ENCODE measurements around the gene OSTM1.
A peak's percentile ranks its signal among the peaks of the same experiment; 100 is the strongest.

OSTM1 gene, protein sequence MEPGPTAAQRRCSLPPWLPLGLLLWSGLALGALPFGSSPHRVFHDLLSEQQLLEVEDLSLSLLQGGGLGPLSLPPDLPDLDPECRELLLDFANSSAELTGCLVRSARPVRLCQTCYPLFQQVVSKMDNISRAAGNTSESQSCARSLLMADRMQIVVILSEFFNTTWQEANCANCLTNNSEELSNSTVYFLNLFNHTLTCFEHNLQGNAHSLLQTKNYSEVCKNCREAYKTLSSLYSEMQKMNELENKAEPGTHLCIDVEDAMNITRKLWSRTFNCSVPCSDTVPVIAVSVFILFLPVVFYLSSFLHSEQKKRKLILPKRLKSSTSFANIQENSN

DNA sequence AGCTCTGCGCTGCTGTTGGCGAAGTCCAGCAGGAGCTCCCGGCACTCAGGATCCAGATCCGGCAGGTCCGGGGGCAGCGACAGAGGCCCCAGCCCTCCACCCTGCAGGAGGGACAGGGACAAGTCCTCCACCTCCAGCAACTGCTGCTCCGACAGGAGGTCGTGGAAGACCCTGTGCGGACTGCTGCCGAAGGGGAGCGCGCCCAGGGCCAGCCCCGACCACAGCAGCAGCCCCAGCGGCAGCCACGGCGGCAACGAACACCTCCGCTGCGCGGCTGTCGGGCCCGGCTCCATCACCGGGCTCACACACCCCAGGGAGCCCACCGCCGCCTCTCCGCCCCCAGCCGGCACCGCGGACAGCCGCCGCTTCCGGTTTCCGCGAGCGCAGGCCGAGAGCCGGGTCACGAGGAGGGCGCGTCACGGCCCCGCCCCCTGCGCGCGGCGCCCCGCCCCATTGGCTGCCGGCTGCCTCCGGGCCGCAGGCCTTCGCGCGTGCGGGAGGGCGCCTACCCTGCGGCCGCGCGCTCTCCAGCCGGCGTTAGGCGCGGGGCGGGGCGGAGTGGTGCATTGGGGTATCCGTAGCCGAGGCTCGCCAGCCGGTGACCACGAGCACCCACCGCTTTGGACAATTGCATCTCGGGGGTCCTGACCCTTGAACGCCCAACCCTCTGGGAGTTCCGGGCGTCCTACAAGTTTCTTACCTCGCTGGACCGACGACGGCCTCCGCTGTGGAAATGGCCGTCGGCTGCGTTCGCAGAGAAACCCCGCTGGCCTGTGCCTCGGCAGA, at the start of gene OSTM1:
Gene OSTM1, minus strand, starts transcription at position 383 of the 786 bp plus-strand sequence. Its CDS starts 90 bp downstream, at position 293.
- DNase-seq, result peak; percentile 46 to 92 (median 84)

DNA sequence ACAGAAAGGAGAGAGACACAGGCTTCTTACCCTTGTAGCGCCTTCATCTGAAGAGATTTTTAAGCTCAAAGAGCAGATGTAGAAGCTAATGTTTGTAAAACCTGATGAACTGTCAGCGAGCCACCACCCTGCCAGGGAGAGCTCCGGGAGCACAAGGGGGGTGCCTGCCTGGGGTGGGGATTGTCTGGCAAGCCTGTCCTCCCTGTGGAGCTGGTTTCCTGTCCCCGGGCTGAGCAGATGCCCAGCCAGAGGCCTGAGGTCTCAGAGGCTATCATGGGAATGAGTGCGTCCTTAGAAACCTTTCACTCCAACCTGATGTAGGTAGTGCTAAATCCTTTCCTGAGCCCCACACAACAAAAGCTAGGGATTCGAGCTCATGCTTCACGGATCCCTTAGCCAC, 49.4 kb upstream of the OSTM1 start:
- DNase-seq, result no peak

DNA sequence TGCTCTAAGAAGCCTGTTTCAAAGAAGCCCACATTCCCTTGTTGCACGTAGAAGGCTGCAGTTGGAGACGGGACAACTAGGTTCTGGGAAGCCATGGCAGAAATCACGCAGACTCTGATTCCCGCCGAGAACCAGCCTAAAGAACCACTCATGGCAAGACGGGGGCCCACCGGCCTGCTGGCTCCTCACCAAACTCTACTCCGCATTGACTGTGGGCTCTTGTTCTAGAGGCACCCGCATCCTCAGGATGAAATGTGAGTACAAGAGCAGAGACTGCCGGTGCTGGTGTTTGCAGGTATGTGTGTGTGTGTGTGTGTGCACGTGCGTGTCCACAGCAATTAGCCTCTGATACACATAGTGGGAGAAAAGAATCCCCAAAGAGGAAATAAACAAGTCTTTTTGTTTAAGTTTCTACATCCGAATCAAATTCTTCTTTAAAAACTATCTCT, 49.0 kb upstream of the OSTM1 start:
- DNase-seq, result peak in 1 of 58 donors; percentile 2

DNA sequence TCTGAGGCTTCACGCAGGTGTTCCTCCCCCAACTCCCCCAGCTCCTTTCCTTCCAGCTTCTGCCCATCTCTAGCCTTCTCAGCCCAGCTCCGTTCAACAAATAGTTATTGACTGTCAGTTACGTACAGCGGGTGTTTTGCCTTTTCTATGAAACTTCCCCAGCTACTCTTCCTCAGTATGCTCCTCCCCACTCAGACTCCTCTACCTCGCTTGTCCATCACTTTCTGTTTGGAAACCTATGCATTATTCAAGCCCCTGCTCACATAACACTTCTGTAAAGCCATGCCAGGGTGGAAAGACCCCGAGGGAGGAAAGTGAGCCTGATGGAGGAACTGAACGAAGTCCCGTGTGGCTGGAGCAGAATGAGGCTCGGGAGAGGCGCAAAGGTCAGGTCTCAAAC, 47.1 kb upstream of the OSTM1 start:
- DNase-seq, result no peak

DNA sequence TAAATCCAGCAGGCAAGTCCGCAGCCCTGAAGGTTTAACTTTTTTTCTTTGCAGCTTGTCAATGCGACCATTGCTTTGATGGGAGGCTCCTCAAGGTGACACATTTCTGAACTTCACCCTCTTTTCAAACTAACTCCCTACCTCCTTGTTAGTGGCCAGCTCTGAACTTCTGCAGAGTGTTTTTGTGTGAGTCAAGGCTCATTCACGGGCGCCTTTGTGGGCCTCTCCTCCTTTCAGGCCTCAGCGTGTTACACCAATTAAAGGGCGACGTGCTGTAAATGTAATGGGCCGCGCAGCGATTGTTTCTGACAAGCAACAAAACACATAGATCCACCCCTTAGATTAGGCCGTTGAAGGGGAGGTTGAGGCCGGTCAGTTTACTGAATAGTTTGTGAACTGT, 45.8 kb upstream of the OSTM1 start:
- peak in 19 of 58 donors; percentile 4 to 68 (median 24) for DNase-seq

DNA sequence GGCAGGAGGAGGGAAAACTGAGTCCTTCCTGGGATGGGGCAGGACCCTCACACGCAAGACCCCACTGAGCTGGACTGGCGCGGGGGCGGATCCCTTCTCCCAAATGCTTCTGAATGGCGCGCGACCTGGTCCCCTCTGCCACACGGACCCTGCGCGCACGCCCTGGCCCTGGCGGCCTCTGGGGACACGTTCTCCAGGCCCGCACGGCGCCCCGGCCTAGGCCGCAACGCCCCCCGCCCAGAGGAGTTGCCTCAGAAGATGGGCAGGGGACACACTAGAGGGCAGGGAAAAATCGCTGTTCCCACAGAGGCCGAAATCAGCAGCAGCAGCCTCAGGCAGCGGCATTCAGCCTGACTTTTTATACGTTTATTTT, 45.2 kb upstream of the OSTM1 start:
- no peak for DNase-seq

DNA sequence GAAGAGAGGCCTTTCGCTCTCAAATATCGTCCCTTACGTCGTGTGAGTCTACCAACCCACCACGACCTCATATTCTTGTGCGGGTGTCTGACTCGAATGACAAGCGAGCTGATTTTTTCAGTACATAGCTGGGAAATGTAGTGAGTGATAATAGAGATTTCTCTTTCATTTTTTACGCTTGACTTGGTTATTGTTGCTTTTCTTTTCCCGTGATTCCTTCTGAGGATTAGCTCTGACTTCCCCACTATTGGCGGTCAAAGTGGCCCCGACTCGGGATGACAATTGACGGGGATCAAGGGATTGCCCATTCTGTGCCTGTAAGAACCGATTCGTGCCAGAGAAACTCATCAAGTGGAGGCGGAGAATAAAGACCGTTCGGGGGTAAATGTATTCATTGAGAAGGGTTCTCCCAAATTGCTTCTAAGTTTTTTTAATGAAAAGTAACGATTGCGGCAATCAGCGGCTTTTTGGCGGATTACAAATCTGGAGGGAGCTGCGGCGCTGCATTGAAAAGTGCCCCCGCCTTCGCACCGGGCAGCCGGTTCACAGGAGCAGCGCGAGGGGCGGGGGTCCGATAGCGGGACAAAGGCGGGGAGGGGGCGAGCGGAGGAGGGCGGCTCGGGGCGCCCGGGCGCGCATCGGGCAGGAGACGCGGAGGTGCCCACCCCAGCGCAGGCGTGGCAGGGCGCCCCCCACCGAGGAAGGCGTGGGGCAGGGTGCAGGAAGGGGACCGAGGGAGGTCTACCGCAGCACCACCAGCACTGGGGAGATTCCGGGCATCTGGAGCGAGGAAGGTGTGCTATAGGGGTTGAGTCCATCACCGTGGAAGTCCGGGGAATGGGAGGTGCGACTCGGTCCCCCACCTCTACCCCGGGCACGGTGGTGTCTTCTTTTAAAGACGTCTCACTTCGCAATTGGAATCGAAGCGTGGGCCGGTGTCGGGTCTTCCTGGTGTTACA, 44.5 kb upstream of the OSTM1 start:
- no peak for DNase-seq

DNA sequence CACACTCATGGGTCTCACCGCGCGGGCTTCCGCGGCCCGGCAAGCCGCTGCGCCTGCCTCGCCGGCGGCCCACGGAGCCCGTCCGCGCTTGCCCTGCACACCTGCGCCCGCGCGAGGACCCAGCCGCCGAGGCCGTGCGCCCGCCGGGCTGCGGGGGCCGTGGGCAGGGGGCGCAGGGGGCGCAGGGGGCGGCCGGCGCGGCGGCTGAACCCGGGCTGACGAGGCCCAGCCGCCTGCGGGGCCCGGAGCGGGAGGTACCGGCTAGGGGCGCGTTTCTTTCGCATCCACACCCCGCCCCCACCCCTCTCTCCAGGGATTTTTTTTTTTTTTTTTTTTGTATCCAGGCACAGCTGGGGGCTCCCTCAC, 43.8 kb upstream of the OSTM1 start:
- no peak for DNase-seq

DNA sequence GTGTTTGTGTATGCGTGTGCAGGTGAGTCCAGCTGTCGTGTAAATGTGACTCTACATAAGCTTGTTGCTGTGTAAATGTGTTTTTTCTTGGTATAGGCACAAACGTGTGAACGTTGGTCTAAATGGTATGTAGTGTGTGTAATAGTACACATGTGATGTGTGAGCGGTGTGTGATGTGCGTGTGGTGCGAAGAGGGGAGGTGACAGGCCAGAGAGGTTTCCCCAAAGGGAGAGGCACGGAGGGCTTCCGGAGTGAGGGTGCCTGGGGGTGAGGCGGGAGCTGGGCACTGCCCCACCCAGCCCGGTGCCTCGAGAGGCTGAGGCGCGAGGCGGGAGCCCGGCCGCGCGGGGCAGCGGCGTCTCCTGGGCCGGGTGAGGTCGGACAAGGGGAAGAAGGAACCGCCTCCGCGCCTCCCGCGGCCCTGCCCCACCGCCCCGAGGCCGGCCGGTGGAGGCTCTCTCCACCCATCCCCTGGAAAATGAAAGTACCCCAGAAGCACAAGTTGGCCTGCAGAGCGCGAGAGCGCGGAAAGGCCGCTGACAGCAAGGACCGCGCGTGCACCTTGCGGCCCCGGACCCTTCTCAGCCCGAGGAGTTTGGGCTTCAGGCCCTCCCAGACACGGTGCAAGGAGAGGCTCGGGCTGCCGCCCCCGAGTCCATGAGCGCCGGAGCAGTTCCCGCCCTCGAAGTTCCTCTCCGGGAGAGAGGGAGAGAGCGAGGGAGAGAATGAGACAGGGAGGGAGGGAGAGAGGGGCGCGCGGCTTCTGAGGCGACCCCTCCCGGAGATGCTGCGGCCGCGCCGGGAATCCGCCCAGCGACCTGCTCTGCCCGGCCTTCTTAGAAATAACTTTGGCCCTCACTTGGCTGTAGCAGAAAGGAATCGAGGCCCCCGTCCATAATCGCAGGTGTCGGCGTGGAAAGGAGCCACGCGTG, 43.2 kb upstream of the OSTM1 start:
- DNase-seq, result no peak

DNA sequence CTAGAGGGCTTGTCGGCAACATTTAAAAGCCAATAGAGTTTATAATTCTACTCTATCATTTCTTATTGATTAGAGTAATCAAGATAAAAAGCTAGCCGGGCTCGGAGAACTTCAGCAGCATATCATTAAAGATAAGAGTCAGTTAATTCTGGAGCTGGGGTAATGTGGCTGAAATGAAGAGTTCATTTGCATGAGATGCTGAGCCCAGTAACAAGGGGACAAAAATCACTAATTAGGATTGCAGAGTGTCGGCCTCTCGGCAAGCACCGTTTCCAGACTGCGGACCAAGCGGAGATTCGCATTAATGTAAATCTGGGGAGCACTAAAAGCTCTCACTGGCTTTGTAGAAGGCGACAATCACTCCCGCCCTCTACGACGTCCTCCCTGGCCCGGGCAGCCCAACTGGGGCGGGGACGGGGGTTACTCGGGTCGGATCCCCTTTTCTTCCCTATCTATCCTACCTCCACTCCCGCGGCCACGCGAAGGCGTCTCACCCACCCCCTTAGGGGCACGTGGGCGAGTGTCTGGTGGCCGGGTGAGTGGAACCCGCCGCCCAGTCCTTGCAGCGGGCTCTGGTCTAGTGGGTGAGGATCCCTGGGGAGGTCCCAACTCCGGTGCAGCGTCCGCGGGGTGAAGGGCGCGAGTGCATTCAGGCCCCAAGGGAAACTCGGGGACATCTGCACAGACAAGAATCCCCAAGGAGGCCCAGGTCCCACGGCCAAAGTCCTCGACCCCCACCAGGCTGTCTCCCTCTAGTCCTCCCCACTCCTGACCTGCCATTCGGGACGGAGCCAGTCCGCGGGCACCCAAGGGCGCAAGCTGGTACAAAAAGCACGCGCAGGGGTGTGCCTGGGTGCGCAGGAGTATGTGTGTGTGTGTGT, 42.2 kb upstream of the OSTM1 start:
- no peak for DNase-seq

DNA sequence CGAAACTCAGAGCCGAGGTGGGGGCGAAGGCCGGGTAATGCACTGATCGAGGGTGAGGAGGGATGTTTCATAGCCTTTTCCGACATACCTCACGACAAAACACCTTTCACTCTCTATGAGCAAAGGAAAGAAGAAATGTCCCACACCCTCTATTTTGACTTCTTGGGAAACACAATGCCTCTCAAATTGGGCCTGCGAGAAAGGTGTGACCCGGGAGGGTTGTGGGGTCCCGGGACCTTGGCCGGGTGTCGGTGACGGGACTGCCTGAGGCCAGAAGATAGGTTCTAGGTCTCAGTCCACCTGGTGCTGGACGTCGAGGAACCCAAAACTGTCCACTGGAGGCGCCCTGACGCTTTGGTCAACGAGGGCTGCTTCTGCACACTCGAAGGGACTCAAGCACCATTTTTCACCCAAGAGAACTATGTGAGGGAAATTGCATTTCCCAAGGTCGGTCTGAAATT, 41.1 kb upstream of the OSTM1 start:
- DNase-seq, result peak in 1 of 58 donors; percentile 7

DNA sequence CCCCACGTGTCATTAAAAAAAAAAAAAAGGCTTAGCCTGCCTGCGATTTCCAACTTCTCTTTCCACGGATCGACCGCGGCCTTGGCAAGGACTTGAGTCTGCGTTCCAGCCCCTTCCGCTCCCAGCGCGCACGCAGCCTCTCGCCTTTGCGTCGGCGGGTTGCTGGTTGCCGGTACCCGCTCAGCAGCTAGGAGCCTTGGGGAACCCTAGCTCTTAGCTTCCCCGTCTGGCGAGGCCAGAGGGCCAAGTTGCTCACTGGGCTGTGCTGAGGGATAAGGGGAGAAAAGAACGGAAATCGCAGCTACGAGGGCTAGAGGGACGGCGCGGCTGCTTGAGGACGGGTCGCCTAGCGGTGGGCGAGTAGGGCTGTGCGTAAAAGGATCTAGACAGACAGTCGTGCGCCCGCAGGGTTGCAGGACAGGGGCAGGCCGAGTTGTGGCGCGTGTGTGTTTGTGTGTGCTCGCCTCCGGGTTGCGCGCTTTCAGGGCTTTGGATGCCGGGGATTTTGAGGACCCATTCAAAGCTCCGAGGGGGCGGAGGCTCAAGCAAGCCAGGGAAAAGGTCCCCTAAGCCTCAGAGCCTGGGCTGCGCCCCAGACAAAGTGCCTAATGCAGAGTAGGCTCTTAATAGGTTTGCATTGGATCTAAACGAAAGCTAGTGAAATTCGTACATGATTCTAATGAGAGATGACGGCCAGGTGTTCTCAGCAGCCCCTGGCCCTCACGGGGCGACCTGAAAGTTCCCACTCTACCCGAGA, 40.5 kb upstream of the OSTM1 start:
- DNase-seq, result peak in 25 of 58 donors; percentile 6 to 57 (median 33)

DNA sequence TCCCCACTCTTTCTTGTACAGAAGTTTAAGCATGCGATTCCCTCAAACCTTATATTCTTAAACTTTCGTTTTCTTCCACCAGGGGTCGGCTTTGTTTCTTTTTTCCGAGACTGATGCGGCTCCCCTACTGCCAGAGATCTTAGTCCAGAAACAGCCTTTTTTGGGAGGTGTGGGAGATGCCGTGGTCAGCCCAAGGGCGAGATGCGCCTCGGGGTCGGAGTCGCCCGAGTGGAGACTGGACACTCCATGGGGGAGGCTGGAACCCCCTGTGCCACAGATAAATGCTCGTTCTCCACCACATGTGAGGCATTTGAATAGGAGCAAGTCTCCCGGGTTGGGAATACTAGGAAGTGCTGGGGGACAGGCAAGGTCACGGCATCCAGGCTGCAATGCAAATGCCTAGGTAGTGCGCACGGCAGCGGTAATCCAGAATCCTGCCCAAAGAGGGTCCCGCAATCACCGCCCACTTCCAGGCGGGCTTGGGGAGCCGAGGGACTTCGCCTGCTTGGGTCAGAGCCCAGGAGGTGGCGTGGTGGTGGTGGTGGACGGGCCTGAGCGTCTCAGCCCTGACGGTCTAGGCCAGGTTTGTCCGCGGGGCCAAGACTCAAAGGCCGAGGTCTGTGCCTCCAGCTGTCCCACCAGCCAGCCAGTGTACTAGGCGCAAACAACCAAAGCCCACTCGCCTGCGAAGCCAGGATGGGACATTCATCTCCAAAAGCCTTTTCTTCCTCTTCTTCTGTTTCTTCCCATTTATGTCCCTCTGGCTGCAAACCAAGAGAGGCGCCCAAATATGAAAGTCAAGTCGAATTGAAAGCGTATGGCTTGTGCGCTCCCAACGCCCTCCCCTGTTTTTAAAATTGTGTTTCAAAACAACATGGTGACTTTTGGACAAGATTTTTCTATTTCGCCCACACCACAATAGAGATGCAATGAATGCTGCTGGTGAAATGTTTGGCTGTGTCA, 39.3 kb upstream of the OSTM1 start:
- DNase-seq, result peak in 13 of 58 donors; percentile 4 to 57 (median 18)

DNA sequence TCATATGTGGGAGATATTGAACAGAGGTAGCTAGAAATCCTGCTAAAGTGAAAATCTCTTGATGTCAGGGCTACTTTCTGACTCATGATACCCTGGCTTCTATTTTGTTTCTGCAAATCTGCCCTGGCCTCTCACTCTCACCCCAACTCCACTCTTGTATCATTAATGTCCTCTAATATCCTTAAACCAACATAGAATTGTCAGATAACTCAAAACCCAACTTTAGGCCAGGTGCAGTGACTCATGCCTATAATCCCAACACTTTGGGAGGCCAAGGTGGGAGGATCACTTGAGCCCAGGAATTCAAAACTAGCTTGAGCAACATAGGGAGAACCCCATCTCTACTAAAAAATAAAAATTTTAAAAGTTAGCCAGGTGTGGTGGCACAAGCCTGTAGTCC, 33.8 kb upstream of the OSTM1 start:
- no peak for DNase-seq

DNA sequence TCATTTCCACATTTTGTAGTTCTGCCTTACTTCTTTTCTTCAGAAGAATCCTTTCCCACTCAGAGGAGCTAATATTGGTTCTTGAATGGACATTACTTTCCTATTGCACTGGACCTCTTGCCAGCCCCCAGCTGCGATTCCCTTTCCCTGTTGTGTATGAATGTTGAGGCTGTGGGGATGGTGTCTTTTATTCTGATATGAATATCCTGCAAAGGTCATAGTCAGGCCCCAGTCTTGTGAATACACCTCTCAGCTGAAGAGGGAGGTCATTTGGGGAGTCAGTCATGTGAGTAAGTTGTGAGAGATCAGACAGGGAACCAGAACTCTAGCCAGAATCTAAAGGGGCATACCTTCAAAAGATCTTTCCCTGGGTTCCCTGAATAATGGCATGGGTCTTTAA, 32.6 kb upstream of the OSTM1 start:
- DNase-seq, result no peak

DNA sequence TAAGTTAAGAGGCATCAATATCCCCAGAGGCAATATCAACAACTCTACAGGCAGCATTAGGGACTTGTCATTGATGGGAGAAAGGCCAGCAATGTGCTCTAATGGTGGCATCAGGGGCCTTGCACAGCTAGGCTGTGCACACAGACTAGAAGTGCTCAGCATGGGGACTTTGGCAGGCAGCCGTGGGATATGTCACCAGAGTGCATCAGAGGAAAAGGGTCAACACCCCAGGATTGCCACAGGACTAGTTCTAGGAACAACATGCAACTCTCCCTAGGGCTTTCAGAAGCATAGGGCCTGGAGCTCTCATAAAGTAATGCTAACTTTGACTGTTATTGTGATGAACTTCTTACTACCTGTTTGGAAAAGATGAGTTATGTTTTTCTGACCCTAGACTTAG, 32.2 kb upstream of the OSTM1 start:
- no peak for DNase-seq

DNA sequence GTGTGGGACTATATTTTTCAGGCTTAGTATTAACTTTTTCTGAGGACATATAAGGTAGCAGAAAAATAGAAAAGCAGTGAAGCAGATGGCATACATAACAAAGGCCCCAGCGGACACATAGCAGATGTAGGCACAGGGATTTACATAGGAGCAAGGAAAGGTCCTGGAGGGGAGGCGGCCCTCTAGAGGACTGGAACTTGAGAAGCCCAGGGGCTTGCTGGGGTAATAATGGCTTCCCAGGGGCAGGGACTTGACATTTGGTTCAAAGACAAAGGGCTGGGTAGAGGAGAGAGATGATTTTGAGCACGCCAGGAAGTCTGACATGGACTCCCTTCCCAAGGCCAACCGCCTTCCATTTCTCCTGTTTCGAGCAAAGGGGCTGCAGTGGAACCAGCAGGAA, 31.7 kb upstream of the OSTM1 start:
- DNase-seq, result no peak

Measured in anterior cingulate cortex (tissue), 58 donors.